ENCODE results near the gene PHF21B.

Gene PHF21B

DNA sequence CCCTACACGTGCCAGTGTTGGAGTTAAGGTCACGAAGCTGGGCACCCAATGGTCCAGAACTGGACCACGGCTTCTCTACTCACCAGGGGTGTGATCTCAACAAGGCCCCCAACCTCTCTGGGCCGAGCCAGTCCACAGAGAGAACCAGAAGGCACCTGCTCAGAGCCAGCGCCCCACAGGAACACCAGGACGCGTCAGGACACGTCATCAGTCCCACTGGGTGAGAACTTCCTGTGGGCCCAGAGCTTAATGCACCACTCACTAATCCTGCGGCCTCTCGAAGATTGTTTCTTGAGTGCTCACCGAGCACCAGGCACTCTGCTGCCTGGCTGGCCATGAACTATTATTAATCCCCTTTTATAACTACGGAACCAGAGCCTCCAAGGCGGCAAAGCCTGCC is 10.1 kb downstream of the PHF21B start:
- TF ChIP-seq, protein P1, sequence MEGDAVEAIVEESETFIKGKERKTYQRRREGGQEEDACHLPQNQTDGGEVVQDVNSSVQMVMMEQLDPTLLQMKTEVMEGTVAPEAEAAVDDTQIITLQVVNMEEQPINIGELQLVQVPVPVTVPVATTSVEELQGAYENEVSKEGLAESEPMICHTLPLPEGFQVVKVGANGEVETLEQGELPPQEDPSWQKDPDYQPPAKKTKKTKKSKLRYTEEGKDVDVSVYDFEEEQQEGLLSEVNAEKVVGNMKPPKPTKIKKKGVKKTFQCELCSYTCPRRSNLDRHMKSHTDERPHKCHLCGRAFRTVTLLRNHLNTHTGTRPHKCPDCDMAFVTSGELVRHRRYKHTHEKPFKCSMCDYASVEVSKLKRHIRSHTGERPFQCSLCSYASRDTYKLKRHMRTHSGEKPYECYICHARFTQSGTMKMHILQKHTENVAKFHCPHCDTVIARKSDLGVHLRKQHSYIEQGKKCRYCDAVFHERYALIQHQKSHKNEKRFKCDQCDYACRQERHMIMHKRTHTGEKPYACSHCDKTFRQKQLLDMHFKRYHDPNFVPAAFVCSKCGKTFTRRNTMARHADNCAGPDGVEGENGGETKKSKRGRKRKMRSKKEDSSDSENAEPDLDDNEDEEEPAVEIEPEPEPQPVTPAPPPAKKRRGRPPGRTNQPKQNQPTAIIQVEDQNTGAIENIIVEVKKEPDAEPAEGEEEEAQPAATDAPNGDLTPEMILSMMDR (IDR thresholded peaks at IDR 0.05; ENCODE audit: low read depth, low read length): no peak
- in situ Hi-C loops (cut with HindIII; ENCODE audit: low sequenced_read_pairs): no loop called here
- no peak for DNase-seq (ENCODE audit: low read depth, low spot score)
- H3K4me3 ChIP-seq (ENCODE audit: low read depth, low read length): no peak overlapping the region

DNA sequence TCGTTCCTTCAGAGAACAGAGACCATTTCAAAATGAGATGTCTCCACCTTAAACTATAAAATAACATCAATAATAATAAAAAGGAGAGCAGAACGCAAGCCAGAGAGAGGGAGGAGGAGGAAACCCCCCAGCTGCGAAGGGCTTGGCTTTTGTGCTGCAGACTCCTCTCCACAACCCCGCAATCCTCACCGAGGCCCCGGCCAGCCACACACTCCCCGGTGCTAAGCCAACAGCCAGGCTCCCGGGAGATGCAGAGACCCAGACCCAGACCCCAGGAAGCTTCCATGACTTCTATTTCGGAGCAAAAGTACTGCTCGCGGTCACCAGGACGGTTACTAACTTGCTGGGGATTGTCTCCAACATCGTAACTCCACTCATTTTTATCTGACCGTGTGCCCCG is 10.6 kb downstream of the PHF21B start:
- DNase-seq (ENCODE audit: low read depth, low spot score): no peak
- no peak overlapping the region for H3K4me3 ChIP-seq (ENCODE audit: low read depth, low read length)
- in situ Hi-C loops (cut with HindIII; ENCODE audit: low sequenced_read_pairs): no loop called here
- TF ChIP-seq, protein P1 (IDR thresholded peaks at IDR 0.05; ENCODE audit: low read depth, low read length): no peak

DNA sequence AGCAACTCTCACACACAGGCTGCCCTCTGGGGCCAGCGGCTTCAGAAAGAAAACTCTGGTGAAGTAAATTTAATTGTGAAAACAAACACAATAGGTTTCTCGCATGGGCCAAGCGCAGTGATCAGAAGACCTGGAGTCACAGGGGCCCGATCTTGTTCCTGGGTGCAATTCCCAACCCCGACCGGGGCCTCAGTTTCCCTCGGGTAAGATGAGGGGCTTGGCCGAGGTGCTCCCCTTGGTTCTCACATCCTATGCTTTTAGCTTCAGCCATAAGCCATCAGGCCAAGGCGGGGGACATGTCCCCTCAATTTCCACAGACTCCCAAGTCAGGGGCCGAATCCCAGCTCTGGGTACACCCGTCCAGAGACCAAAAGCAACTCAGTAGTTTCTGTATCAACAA is 11.5 kb downstream of the PHF21B start:
- in situ Hi-C loops (cut with HindIII; ENCODE audit: low sequenced_read_pairs): no loop called here
- DNase-seq (ENCODE audit: low read depth, low spot score): no peak
- TF ChIP-seq, protein P1 (IDR thresholded peaks at IDR 0.05; ENCODE audit: low read depth, low read length): no peak
- no peak overlapping the region for H3K4me3 ChIP-seq (ENCODE audit: low read depth, low read length)

DNA sequence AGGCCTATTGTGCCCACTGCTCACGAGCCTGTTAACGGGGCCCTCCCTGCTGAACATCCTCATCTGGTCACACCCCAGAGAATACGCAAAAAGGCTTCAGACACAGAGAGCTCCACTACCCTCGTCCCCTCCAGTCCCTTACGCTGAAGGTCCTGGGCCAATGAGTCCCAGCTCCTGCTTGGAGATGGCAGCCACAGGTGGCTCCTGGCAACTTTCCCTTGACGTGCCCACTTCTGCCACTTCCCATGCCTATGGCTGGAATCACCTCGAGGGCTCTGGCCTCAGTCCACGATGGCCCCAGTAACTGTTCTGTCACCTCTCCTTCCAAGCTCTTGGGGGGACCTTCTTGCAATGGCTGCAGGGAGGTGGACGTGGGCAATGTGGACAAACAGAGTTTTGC is 12.7 kb downstream of the PHF21B start:
- TF ChIP-seq, protein P1 (IDR thresholded peaks at IDR 0.05; ENCODE audit: low read depth, low read length): no peak
- DNase-seq (ENCODE audit: low read depth, low spot score): no peak
- H3K4me3 ChIP-seq (ENCODE audit: low read depth, low read length): no peak overlapping the region
- in situ Hi-C loops (cut with HindIII; ENCODE audit: low sequenced_read_pairs): no loop called here

DNA sequence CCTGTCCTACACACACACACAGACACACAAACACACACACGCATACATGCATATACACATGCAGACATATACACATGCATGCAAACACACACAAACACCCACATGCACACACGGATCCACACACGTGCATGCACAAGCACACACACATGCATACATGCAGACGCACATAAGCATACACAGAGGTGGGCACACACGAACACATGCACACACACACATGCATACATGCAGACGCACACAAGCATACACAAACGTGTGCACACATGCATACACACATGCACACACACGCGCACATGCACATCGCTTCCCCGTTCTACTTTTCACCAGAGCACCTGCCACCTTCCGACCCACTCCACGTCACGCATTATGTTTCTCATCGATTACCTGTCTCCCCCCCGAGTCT is 13.2 kb downstream of the PHF21B start:
- TF ChIP-seq, protein P1 (IDR thresholded peaks at IDR 0.05; ENCODE audit: low read depth, low read length): no peak
- no peak overlapping the region for H3K4me3 ChIP-seq (ENCODE audit: low read depth, low read length)
- DNase-seq (ENCODE audit: low read depth, low spot score): no peak
- in situ Hi-C loops (cut with HindIII; ENCODE audit: low sequenced_read_pairs): no loop called here

DNA sequence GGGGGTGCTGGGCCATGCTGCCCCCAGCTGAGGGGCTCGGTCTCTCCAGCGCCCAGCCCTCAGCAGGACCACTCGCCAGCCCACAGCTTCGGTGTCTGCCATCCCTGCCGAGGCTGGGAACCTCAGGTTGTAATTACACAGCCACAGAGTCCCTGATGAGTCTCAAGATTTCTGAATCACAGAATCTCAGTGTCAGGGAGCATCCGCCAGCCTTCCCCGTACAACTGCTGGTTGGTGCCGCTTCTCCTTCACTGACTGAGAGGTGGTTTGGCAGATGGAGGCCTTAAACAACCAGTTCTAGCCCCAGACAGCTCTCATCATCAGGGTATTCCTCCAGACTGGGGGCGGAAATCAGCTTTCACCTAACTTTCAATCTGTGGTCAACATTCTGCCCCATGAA is 13.7 kb downstream of the PHF21B start:
- no peak for DNase-seq (ENCODE audit: low read depth, low spot score)
- TF ChIP-seq, protein P1 (IDR thresholded peaks at IDR 0.05; ENCODE audit: low read depth, low read length): no peak
- H3K4me3 ChIP-seq (ENCODE audit: low read depth, low read length): no peak overlapping the region
- in situ Hi-C loops (cut with HindIII; ENCODE audit: low sequenced_read_pairs): no loop called here

DNA sequence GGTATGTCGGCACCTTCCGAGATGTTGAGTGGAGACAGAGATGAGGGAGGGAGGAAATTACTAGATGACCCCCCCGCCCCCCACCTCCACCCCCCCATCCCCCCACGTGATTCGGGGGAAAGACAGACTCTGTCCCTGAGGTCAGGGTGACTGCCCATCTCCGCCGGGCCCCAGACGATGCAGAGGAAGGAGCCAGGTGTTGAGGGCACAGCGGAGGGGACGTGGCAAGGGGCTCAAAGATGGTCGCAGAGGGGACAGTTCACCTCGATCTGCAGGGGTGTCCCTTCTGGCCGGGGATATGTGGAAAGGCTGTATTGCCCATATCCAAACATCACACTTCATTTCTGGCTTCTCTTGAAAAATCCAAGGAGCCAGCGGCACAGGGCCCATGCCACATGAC is 14.1 kb downstream of the PHF21B start:
- no peak for DNase-seq (ENCODE audit: low read depth, low spot score)
- in situ Hi-C loops (cut with HindIII; ENCODE audit: low sequenced_read_pairs): no loop called here
- H3K4me3 ChIP-seq (ENCODE audit: low read depth, low read length): no peak overlapping the region
- TF ChIP-seq, protein P1 (IDR thresholded peaks at IDR 0.05; ENCODE audit: low read depth, low read length): no peak

Measured in astrocyte of the spinal cord (primary cell).